Vagina (tissue), 2 donors: ENCODE data around the gene KIF24.

Experiments used
- CTCF ChIP-seq, 3 experiments: fragments of 450-650 bp in 2 of 3; fragments of 200-600 bp in 1 of 3; sonication (generic) in 1 of 3; IDR thresholded peaks; one replicate each; pipeline ENCODE4 v1.5.1; 2017 to 2019; ENCODE audit warnings: antibody characterized with exemption in 3 of 3, mild to moderate bottlenecking in 2 of 3, moderate library complexity in 2 of 3
- POLR2AphosphoS5 ChIP-seq, 2 donors: sonication (generic); formaldehyde crosslinking; IDR thresholded peaks; one replicate each; pipeline ENCODE4 v1.9.0; 2017; ENCODE audit warnings: antibody characterized with exemption in 2 of 2, mild to moderate bottlenecking in 2 of 2, low read depth in 1 of 2; ENCODE audit not compliant: insufficient read depth in 1 of 2

GRCh38 chr9:34376596-34377403, 47.7 kb upstream of the KIF24 start, which contains the start of gene MYORG:
- TF ChIP-seq POLR2AphosphoS5 (IDR thresholded peaks at IDR 0.05; ENCODE audit: insufficient read depth in 1 of 2, low read depth in 1 of 2) = peak; percentile 85 to 87
- no peak for TF ChIP-seq CTCF (IDR thresholded peaks at IDR 0.05)
